ENCODE measurements around the gene THEMIS. TPM values are rescaled to one million over a fixed set of nuclear protein-coding genes. Genes with fewer than 3 reads are reported as not detected.

Gene THEMIS
- polyA plus RNA-seq, 1 donor (not counting 4 experiments of a cell fraction or from before 2014, with no cell fraction given), result not detected

DNA sequence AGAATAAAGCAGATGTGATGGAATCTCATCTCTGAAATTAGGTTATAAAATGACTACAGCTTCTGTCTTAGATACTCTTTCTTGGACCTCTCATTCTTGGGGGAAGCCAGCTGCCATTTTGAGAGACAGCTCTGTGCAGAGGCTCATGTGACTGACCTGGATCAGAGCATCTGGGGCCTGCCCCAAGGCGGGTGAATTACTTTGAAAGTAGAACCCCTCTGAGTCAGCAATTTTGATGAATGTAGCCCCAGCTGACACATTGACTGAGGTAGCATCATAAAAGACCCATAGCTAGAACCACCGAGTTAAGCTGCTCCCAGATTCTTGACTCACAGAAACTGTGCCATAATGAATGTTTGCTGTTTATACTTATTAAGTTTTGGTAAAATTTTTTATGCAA, 124.5 kb downstream of the THEMIS start:
- no peak for TF ChIP-seq CTCF (optimal IDR thresholded peaks at IDR 0.05 in 1 of 3, IDR thresholded peaks at IDR 0.05 in 1 of 3, conservative IDR thresholded peaks at IDR 0.05 in 1 of 3; ENCODE audit: extremely low read depth in 1 of 3, insufficient read depth in 2 of 3, low read length in 3 of 3)
- TF ChIP-seq EZH2 (IDR thresholded peaks at IDR 0.05; ENCODE audit: low read length), result no peak

GRCh38 chr6:127775371-127775770, 125.5 kb downstream of the THEMIS start:
- no peak overlapping the region for H3K9ac ChIP-seq (ENCODE audit: control insufficient read depth, extremely low read depth, insufficient read depth, low read length)
- dilution Hi-C loops (cut with MboI; ENCODE audit: extremely low pct_ligation_motif_present, low sequenced_read_pairs), result no loop called here
- no peaks in the 10 kb centered on the region for H4K20me1 ChIP-seq (ENCODE audit: control insufficient read depth, extremely low read depth, insufficient read depth, low read length)
- no peaks in the 10 kb centered on the region for H3K9me1 ChIP-seq (ENCODE audit: control insufficient read depth, extremely low read depth, insufficient read depth, low read length)
- H2AFZ ChIP-seq (ENCODE audit: control insufficient read depth, low read length), result no peak overlapping the region
- H3K27me3 ChIP-seq (ENCODE audit: control insufficient read depth, extremely low read depth, insufficient read depth, low read length), result no peaks in the 10 kb centered on the region
- no peaks in the 10 kb centered on the region for H3K36me3 ChIP-seq (ENCODE audit: control insufficient read depth in 2 of 2, extremely low read depth in 1 of 2, insufficient read depth in 2 of 2, low read length in 2 of 2)
- no peak for DNase-seq (ENCODE audit: low read depth, low spot score)
- H3K9me3 ChIP-seq (ENCODE audit: control insufficient read depth, low read depth, low read length), result no peaks in the 10 kb centered on the region
- no peaks in the 10 kb centered on the region for H3K4me1 ChIP-seq (ENCODE audit: control insufficient read depth, extremely low read depth, insufficient read depth, low read length)
- no peak overlapping the region for H3K4me2 ChIP-seq (ENCODE audit: control insufficient read depth, extremely low read depth, insufficient read depth, low read depth, low read length)
- no peak overlapping the region for H3K4me3 ChIP-seq (ENCODE audit: control insufficient read depth in 2 of 3, extremely low read depth in 1 of 3, insufficient read depth in 2 of 3, low read depth in 1 of 3, low read length in 3 of 3)
- FAIRE-seq, result no peak
- H3K79me2 ChIP-seq (ENCODE audit: control insufficient read depth, insufficient read depth, low read length), result no peaks in the 10 kb centered on the region
- TF ChIP-seq CTCF (optimal IDR thresholded peaks at IDR 0.05 in 1 of 3, IDR thresholded peaks at IDR 0.05 in 1 of 3, conservative IDR thresholded peaks at IDR 0.05 in 1 of 3; ENCODE audit: extremely low read depth in 1 of 3, insufficient read depth in 2 of 3, low read length in 3 of 3) (no peak), EZH2 (IDR thresholded peaks at IDR 0.05; ENCODE audit: low read length) (no peak)
- H3K27ac ChIP-seq (ENCODE audit: control insufficient read depth, insufficient read depth, low read length), result no peak overlapping the region

More for the DNA sequence above, 124.5 kb downstream of the THEMIS start:
- Histone ChIP-seq H3K4me3 (ENCODE audit: control insufficient read depth in 2 of 3, extremely low read depth in 1 of 3, insufficient read depth in 2 of 3, low read depth in 1 of 3, low read length in 3 of 3) (no peak overlapping the region), H3K36me3 (ENCODE audit: control insufficient read depth in 2 of 2, extremely low read depth in 1 of 2, insufficient read depth in 2 of 2, low read length in 2 of 2) (no peaks in the 10 kb centered on the region), H3K9ac (ENCODE audit: control insufficient read depth, extremely low read depth, insufficient read depth, low read length) (no peak overlapping the region), H3K27me3 (ENCODE audit: control insufficient read depth, extremely low read depth, insufficient read depth, low read length) (no peaks in the 10 kb centered on the region), H3K4me1 (ENCODE audit: control insufficient read depth, extremely low read depth, insufficient read depth, low read length) (no peaks in the 10 kb centered on the region), H3K27ac (ENCODE audit: control insufficient read depth, insufficient read depth, low read length) (no peak overlapping the region), H3K4me2 (ENCODE audit: control insufficient read depth, extremely low read depth, insufficient read depth, low read depth, low read length) (no peak overlapping the region), H2AFZ (ENCODE audit: control insufficient read depth, low read length) (no peak overlapping the region), H3K79me2 (ENCODE audit: control insufficient read depth, insufficient read depth, low read length) (no peaks in the 10 kb centered on the region), H3K9me1 (ENCODE audit: control insufficient read depth, extremely low read depth, insufficient read depth, low read length) (no peaks in the 10 kb centered on the region), H4K20me1 (ENCODE audit: control insufficient read depth, extremely low read depth, insufficient read depth, low read length) (no peaks in the 10 kb centered on the region), H3K9me3 (ENCODE audit: control insufficient read depth, low read depth, low read length) (no peaks in the 10 kb centered on the region)
- dilution Hi-C loops (cut with MboI; ENCODE audit: extremely low pct_ligation_motif_present, low sequenced_read_pairs), result no loop called here
- no peak for DNase-seq (ENCODE audit: low read depth, low spot score)
- no peak for FAIRE-seq
